ENCODE measurements around the gene HYCC2.
A peak's percentile ranks its signal among the peaks of the same experiment; 100 is the strongest.
"Not testable (repeated sequence)": the region's sequence is repeated elsewhere in the genome, so short reads cannot be mapped to it uniquely, and the experiment has no call there.

Gene HYCC2

DNA sequence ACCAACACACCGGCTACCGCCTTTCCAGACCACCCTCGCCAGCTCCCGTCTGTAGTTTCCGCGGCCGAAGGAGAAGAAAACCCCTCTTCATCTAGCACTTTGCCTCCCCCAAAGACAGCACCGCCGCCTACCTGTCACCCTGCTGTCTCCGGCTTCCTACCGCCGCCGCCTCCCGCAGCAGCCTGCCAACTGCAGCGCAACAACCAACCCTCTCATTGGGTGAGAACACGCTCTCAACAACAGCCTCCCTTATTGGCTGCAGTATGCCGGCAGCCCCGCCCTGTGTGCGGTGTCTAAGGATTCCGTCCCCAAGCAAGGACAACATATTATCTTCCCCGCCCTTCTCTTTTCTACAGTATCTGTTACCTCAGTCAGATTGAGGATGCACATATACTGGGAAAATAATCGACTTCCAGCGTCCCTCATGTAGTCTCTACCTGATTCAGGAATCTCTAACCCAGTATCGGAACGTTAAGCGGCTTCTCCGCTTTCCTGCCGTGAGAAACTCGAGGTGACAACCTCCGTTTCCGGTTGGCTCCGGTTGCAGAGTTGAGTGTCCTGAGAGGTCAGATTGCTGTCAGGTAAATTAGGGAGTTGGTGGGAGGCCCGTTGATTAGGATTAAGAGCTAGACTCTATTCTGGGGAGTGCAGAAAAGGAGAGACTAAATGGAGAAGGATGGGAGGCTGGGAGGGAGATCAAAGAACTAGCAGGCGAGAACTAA lies at the start of gene HYCC2, which contains the start of gene NDUFB3:
Gene HYCC2, minus strand, starts transcription at position 193 of the 722 bp plus-strand sequence. CDS start 47,662 bp downstream, outside the sequence.
Gene NDUFB3, plus strand, starts transcription at position 523 of the 722 bp plus-strand sequence. CDS start 6,882 bp downstream, outside the sequence.
- DNase-seq, result peak; percentile 87

DNA sequence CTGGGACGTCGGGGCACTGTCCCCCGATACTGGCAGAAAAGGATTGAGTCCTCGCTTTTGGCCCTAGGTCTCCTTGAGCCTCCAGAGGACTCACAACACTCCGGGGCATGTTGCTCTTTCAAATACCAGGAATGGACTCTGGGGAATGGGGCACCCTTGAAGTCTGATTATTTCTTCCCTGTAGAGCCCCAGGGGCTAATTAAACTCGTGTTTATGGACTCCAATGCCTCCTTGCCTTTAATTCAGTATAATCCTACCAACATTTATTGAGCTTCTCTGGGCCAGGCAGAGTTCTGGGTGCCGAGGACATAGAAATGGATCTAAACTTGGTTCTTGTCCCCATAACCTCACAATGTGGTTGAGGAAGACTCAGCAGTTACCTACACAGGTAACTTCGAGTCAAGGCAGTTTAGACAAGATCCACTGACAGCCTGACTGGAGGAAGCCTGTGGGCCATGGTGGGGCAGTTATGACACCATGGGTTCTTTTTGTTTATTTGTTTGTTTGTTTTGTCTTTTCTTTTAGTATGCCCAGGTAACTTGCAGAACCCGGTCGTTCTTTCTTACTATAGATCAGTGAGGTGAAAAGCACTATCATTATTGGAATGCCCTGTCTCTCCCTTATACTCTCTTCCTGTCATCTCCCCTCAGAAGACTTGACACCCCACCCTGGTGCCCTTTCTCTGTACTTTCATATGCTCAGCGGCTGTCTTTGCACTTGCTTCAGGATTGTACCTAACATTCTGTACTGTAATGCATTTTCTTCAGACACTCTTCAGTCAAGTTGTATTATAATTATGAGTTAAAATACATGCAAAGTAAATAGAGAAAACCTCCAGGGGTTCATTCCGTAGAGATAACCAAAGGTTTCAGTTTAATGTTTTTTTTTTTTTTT lies 47.7 kb upstream of the HYCC2 start:
- DNase-seq, result peak; percentile 16

DNA sequence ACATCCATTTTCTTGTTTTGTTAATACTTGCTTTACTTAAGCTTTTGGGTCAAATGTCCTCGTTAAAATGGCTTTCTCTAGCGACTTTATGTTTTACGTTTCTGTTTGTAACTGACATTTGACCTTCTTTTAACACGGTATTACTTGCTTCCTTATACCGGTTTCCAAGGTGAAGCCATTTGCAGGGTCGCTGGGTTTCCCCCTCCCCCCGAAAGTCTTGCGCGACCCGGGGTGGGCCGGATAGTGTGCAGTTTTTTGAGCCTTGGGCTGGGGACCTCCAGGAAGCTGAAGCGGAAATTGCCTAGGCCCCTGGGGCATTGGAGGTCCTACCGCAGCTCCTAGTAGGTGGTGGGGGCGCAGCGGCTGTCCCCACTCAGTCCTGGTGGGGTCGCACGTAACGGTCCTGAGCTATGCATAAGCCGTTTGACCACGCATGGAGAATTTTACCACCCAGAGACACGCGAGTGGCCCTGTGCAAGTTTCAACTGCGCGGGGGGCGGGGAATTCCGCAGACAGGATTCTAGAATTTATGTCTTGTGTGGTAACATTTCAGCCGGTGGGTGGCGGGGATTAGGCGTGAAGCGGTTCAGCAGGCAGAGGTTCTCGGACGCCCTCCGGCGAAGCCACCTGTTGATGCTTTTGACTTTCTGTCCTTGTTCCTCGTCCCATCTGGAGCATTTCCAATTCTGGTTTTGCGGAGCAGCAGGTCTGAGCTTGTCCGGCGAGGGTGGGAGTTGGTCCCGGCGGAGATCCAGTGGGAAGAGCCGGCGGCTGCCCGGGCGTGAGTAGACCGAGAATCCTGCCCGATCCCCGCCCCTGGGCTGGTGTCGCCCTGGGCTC lies 46.9 kb upstream of the HYCC2 start:
- peak; percentile 28 for DNase-seq

DNA sequence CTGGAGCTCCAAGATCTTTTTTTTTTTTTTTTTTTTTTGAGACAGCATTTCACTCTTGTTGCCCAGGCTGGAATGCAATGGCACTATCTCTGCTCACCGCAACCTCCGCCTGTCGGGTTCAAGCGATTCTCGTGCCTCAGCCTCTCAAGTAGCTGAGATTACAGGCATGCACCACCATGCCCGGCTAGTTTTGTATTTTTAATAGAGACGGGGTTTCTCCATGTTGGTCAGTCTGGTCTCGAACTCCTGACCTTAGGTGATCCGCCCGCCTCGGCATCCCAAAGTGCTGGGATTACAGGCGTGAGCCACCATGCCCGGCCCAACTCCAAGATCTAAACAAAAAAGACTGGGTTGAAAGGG lies 46.2 kb upstream of the HYCC2 start:
- not testable (repeated sequence) for DNase-seq

- peak; percentile 37 for DNase-seq
Observed at GRCh38 chr2:201116959-201117734, 45.7 kb upstream of the HYCC2 start.

DNA sequence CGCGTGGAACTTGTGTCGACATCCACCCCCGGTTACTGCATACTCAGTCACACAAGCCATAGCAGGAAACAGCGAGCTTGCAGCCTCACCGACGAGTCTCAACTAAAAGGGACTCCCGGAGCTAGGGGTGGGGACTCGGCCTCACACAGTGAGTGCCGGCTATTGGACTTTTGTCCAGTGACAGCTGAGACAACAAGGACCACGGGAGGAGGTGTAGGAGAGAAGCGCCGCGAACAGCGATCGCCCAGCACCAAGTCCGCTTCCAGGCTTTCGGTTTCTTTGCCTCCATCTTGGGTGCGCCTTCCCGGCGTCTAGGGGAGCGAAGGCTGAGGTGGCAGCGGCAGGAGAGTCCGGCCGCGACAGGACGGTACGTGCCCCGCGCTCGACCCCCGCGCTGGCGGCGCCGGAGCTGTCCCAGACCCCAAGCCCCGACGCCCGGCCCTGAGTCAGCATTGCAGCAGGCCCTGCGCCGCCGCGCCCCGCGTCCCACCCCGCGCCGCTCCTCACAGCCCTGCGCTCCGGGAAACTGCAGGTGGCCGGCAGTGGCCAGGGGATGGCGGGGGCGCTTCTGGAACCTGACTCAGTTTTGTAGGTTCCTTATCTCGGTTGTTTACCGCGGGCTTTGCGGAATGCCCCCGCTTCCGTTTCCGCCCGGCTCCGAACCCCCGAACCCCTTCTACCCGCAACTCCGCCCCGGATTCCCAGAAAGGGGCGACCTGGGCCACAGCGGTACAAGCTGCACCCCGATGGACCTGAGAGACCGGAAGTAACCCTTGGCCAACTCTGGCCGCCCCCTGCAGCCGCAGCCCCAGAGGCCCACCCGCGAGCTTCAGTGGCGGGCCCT lies 44.9 kb upstream of the HYCC2 start, which contains the start of gene CFLAR:
Gene CFLAR, plus strand, starts transcription at position 50 of the 844 bp plus-strand sequence. CDS start 13,702 bp downstream, outside the sequence.
- peak; percentile 87 for DNase-seq

DNA sequence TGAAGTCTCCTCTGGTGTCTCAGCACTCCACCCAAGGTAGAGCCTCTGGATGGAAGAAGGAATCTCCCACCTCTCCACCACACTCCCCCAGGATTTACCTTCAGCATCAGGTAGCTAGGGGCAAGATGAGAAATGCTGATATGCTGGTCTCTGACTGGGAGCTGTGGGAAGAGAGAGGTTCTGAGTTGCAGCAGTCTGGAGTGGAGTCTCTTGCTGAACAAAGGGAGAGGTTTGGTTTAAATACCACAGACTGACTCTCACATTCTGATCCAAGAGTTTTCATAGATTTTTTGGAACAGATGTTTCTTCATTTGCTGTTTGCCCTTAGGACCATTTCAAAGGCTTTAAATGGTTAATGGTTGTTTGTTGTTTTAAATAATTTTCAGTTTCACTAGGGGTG lies 43.4 kb upstream of the HYCC2 start:
- DNase-seq, result no peak

DNA sequence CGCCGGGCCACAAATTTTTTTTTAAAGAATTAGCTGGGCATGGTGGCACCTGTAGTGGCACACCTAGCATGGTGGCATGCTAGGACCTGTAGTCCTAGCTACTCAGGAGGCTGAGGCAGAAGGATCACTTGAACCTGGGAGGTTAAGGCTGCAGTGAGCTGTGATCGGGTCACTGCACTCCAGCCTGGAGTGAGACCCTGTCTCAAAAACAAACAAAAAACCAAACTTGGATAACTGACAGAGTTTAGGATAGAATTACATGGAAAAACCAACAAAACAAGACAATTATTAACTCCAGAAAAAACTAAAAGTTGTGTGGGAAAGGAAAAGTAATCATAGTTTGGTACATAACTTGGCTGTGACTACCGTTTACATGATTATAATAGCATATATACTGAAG lies 42.9 kb upstream of the HYCC2 start:
- DNase-seq, result no peak

DNA sequence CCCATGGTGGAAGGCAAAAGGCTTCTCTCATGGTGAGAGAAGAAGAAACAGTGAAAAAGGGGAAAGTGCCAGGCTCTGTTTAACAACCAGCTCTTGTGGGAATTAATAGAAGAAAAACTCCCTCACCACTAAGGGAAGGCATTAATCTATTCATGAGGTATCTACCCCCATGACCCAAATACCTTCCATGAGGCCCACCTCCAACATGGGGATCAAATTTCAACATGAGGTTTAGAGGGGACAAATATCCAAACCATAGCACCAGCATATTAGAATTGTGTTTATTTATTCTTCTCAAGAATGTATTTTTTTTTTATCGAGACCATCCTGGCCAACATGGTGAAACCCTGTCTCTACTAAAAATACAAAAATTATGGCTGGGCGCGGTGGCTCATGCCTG lies 39.6 kb upstream of the HYCC2 start:
- no peak for DNase-seq

GRCh38 chr2:201110615-201111014 lies 39.1 kb upstream of the HYCC2 start:
- no peak for DNase-seq

- no peak for DNase-seq
Observed at GRCh38 chr2:201109186-201109585, 37.7 kb upstream of the HYCC2 start.

DNA sequence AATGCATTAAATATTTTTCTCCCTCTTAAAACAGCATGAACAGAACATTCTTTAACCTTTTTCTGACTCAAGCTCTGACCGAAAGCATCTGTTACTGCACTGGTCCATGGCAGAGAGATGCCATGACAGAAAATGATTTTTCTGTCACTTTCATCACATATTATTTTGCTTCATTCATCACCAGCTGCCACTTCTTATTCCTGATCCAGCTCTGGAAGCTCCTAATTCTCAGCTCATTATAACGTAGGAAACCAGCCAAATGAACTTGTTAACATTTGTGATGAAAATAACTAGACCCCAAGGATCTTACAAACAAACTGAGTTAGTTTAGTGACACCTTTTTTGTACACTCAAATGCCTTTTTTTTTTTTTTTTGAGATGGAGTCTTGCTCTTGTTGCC lies 36.9 kb upstream of the HYCC2 start:
- no peak for DNase-seq

GRCh38 chr2:201107624-201108023 lies 36.2 kb upstream of the HYCC2 start:
- DNase-seq, result no peak

DNA sequence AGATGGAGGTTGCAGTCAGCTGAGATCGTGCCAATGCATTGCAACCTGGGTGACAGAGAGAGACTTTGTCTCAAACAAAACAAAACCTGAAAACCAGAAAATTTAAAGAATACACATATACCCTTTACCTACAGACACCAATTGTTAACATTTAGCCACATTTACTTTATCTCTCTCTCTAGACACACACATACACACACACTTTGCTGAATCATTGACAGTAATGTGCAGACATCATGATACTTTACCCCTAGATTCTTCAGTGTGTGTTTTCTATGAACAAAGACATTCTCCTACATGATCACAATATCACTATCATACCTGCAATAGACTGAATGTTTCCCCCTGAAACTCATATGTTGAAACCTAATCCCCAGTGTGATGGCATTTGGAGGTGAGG lies 34.3 kb upstream of the HYCC2 start:
- DNase-seq, result no peak

GRCh38 chr2:201100497-201100896 lies 29.0 kb upstream of the HYCC2 start:
- no peak for DNase-seq

- no peak for DNase-seq
Observed at GRCh38 chr2:201093573-201093972, 22.1 kb upstream of the HYCC2 start.

- DNase-seq, result no peak
Observed at GRCh38 chr2:201090574-201090973, 19.1 kb upstream of the HYCC2 start.

GRCh38 chr2:201084863-201085262 lies 13.4 kb upstream of the HYCC2 start:
- no peak for DNase-seq

GRCh38 chr2:201074996-201075395 lies 3.5 kb upstream of the HYCC2 start:
- no peak for DNase-seq

DNA sequence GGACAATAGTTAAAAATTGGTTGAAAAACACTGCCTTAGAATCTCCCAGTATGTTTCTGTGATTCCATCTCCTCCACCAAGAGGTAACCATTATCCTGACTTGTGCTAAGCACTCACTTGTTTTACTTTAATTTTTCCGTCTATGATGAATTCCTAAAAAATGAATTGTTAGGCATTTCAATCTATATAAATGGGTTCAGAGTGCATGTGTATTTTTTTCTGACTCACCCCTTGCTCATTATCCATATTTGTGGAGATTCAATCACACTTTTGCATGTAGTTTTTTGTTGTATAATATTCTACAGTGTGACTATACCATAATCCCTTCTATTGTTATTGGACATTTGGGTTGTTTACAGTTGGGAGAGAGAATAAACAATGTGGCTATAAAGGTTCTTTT lies 1.6 kb upstream of the HYCC2 start:
- DNase-seq, result no peak

DNA sequence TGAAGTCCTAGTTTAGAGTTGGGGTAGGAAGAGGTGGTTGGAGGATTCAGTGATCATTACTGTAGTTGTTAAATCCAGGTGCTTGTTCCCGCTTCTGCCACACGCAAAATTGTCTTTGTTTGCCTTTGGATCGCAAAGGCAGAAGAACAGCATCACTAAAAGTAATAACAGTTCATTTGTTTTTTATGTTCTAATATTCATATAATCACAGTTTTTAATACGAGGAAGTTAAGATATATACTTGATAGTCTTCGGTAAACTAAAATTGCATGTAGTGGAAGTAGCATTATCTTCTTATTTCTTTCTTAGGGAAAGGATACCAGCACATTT lies 695 bp upstream of the HYCC2 start:
- DNase-seq, result peak; percentile 17
